Liver (tissue), 9 donors: ENCODE results near the gene CCDC81. TPM values are rescaled to one million over a fixed set of nuclear protein-coding genes. Genes with fewer than 3 reads are reported as not detected.
"Not testable (repeated sequence)": the region's sequence is repeated elsewhere in the genome, so short reads cannot be mapped to it uniquely, and the experiment has no call there.

ENCODE experiments used
- DNase-seq: peaks from one replicate; pipeline ENCODE4 v3.0.0-alpha.2; 2017; ENCODE audit warnings: low spot score
- H3K27ac ChIP-seq, 2 donors: one replicate each; pipeline ENCODE4 v1.7.0; 2013; ENCODE audit warnings: inconsistent platforms in 2 of 2, low read length in 2 of 2, control low read depth in 1 of 2, low read depth in 1 of 2, mild to moderate bottlenecking in 1 of 2
- H3K27me3 ChIP-seq, 4 donors: one replicate each; pipeline versions ENCODE4 v1.6.1 to v1.7.0; 2013; ENCODE audit warnings: low read length in 3 of 4, inconsistent platforms in 1 of 4, mild to moderate bottlenecking in 1 of 4, moderate library complexity in 1 of 4; ENCODE audit not compliant: control insufficient read depth in 4 of 4, insufficient read depth in 4 of 4
- H3K36me3 ChIP-seq, 4 donors: one replicate each; pipeline versions ENCODE4 v1.6.1 to v1.7.0; 2013; ENCODE audit warnings: low read length in 3 of 4, mild to moderate bottlenecking in 3 of 4, low read depth in 1 of 4, moderate library complexity in 1 of 4; ENCODE audit not compliant: control insufficient read depth in 4 of 4, insufficient read depth in 3 of 4
- H3K4me1 ChIP-seq, 4 donors: one replicate each; pipeline versions ENCODE4 v1.6.1 to v1.7.0; 2013; ENCODE audit warnings: low read length in 3 of 4, mild to moderate bottlenecking in 3 of 4, moderate library complexity in 1 of 4; ENCODE audit not compliant: control insufficient read depth in 4 of 4, insufficient read depth in 4 of 4
- H3K4me3 ChIP-seq, 3 donors: one replicate each; pipeline versions ENCODE4 v1.6.1 to v1.7.0; 2013; ENCODE audit warnings: low read length in 3 of 3, control low read depth in 1 of 3, low read depth in 1 of 3, mild to moderate bottlenecking in 1 of 3
- H3K9ac ChIP-seq, 2 donors: one replicate each; pipeline ENCODE4 v1.7.0; 2013; ENCODE audit warnings: low read length in 2 of 2, mild to moderate bottlenecking in 2 of 2, moderate library complexity in 2 of 2, control low read depth in 1 of 2, low read depth in 1 of 2
- H3K9me3 ChIP-seq, 4 donors: one replicate each; pipeline versions ENCODE4 v1.6.1 to v1.7.0; 2013; ENCODE audit warnings: low read length in 3 of 4; ENCODE audit not compliant: control insufficient read depth in 4 of 4
- EGR1 ChIP-seq, 2 donors: IDR thresholded peaks; 2 replicates each; pipeline ENCODE4 v1.6.1; 2016 to 2018; ENCODE audit warnings: antibody characterized with exemption in 2 of 2, low read depth in 2 of 2
- FOXA1 ChIP-seq: IDR thresholded peaks from 2 replicates; pipeline ENCODE4 v1.6.1; 2016; ENCODE audit warnings: antibody characterized with exemption
- HNF4A ChIP-seq, 2 donors: conservative IDR thresholded peaks; 2 replicates each; pipeline ENCODE4 v1.6.1; 2016; ENCODE audit warnings: antibody characterized with exemption in 2 of 2, mild to moderate bottlenecking in 2 of 2
- HNF4G ChIP-seq: IDR thresholded peaks from 2 replicates; pipeline ENCODE4 v1.6.1; 2016; ENCODE audit warnings: antibody characterized with exemption
- JUND ChIP-seq, 2 donors: IDR thresholded peaks; 2 replicates each; pipeline ENCODE4 v1.6.1; 2016; ENCODE audit warnings: antibody characterized with exemption in 2 of 2
- NR2F2 ChIP-seq: IDR thresholded peaks from 2 replicates; pipeline ENCODE4 v1.6.1; 2016; ENCODE audit warnings: antibody characterized with exemption
- RAD21 ChIP-seq, 2 donors: IDR thresholded peaks; 2 replicates each; pipeline ENCODE4 v1.6.1; 2016; ENCODE audit warnings: antibody characterized with exemption in 2 of 2, mild to moderate bottlenecking in 2 of 2
- SP1 ChIP-seq: IDR thresholded peaks from 2 replicates; pipeline ENCODE4 v1.6.1; 2018; ENCODE audit warnings: antibody characterized with exemption, mild to moderate bottlenecking
- TAF1 ChIP-seq: conservative IDR thresholded peaks from 2 replicates; pipeline ENCODE4 v1.6.1; 2016; ENCODE audit warnings: antibody characterized with exemption, mild to moderate bottlenecking
- YY1 ChIP-seq: IDR thresholded peaks from 2 replicates; pipeline ENCODE4 v1.6.1; 2016; ENCODE audit warnings: antibody characterized with exemption, mild to moderate bottlenecking
- WGBS: extraction: QIAGEN DNeasy Blood & Tissue Kit; methylation state at CpG from one replicate; pipeline ENCODE4 v1.1.7; 2013; 5-methylcytosine and 5-hydroxymethylcytosine counted together
- polyA plus RNA-seq, 2 donors: library from polyadenylated mRNA; stranded (reverse) in 1 of 2; unstranded in 1 of 2; fragments of 200-250 nt in 1 of 2; fragments of >200 nt in 1 of 2; fragmentation: Nextera tagmentation in 1 of 2; extraction: Ambion mirVana in 1 of 2; gene quantifications; one replicate each; pipeline versions ENCODE4 v1.2.1 to v1.2.3, GENCODE V29; 2013 to 2015
- total RNA-seq, 2 donors: library from RNA; depleted of rRNA; stranded (reverse); fragments of >200 nt; gene quantifications; one replicate each; pipeline ENCODE4 v1.2.3, GENCODE V29; 2014
- TF ChIP-seq, protein P1 (sequence below): fragments of 150-350 bp; IDR thresholded peaks from 2 replicates; pipeline ENCODE4 v1.5.1; 2017; ENCODE audit warnings: improper control_type of control experiment, low read depth, low read length; ENCODE audit not compliant: missing input control
- TF ChIP-seq, protein P2 (sequence below): IDR thresholded peaks from 2 replicates; pipeline ENCODE4 v1.6.1; 2016; ENCODE audit warnings: antibody characterized with exemption, mild to moderate bottlenecking
- TF ChIP-seq, protein P3 (sequence below): IDR thresholded peaks from 2 replicates; pipeline ENCODE4 v1.6.1; 2016; ENCODE audit warnings: antibody characterized with exemption
- TF ChIP-seq, protein P4 (sequence below): IDR thresholded peaks from 2 replicates; pipeline ENCODE4 v1.6.1; 2016; ENCODE audit warnings: antibody characterized with exemption
- donor health status: healthy.
- donor health status: healthy.
- donor health status: healthy.
- donor health status: healthy.
- donor health status: healthy.

The CCDC81 gene
- total and polyA plus RNA-seq, 4 donors: 0.32 to 1.1 (median 0.67) TPM; not detected in 1

DNA sequence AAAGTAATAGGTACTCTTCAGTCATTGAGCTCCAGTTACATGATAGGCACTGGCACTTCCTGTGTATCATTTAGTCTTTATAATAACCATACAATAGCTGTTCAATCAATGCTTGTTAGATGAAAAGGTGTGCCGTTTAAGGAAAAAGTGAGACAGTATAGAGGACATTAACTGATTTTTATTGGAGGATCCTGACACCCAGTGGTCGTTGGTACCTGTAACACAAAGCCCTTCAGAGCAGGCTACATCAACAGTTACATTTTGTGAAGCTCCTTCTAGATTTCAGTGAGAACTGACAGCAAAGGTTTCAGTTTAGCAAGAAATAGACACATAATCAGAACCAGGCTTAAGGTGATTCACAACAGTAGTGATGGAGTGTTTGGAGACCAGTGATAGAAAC, 44.2 kb downstream of the CCDC81 start:
- no peaks in the 10 kb centered on the region for H3K9me3 ChIP-seq
- no peak for DNase-seq
- H3K27me3 ChIP-seq: no peaks in the 10 kb centered on the region
- no peak for TF ChIP-seq TAF1
- TF ChIP-seq, protein P1, sequence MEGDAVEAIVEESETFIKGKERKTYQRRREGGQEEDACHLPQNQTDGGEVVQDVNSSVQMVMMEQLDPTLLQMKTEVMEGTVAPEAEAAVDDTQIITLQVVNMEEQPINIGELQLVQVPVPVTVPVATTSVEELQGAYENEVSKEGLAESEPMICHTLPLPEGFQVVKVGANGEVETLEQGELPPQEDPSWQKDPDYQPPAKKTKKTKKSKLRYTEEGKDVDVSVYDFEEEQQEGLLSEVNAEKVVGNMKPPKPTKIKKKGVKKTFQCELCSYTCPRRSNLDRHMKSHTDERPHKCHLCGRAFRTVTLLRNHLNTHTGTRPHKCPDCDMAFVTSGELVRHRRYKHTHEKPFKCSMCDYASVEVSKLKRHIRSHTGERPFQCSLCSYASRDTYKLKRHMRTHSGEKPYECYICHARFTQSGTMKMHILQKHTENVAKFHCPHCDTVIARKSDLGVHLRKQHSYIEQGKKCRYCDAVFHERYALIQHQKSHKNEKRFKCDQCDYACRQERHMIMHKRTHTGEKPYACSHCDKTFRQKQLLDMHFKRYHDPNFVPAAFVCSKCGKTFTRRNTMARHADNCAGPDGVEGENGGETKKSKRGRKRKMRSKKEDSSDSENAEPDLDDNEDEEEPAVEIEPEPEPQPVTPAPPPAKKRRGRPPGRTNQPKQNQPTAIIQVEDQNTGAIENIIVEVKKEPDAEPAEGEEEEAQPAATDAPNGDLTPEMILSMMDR: no peak
- 35% methylated on average over 2 of the region's 2 CpGs for WGBS
- H3K36me3 ChIP-seq: no peaks in the 10 kb centered on the region
- no peak overlapping the region for H3K27ac ChIP-seq
- H3K4me1 ChIP-seq: no peaks in the 10 kb centered on the region
- no peak overlapping the region for H3K9ac ChIP-seq
- H3K4me3 ChIP-seq: no peak overlapping the region

DNA sequence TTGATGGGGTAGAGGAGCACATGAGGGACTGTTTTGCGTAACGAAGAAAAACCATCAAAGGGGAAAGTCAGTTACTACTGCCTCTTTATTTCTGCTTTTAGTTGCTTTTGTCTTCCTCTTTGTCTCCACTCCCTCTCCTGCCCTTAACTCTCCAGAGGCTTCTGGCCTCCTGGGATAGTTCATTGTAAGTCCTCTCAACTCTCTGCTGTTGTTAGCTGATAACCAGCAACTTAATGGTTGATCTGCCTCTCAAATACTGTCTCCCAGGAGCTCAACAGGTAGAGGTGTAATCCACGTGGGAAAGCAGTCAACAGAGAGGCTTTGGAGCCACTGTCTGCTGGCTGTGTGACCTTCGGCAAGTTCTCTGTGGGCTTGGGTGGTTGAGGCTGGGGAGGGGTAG, 47.3 kb downstream of the CCDC81 start:
- Histone ChIP-seq H3K9me3 (no peaks in the 10 kb centered on the region), H3K27me3 (no peaks in the 10 kb centered on the region), H3K9ac (no peak overlapping the region), H3K4me3 (no peak overlapping the region), H3K4me1 (no peaks in the 10 kb centered on the region), H3K36me3 (no peaks in the 10 kb centered on the region), H3K27ac (no peak overlapping the region)
- TF ChIP-seq, protein P2, sequence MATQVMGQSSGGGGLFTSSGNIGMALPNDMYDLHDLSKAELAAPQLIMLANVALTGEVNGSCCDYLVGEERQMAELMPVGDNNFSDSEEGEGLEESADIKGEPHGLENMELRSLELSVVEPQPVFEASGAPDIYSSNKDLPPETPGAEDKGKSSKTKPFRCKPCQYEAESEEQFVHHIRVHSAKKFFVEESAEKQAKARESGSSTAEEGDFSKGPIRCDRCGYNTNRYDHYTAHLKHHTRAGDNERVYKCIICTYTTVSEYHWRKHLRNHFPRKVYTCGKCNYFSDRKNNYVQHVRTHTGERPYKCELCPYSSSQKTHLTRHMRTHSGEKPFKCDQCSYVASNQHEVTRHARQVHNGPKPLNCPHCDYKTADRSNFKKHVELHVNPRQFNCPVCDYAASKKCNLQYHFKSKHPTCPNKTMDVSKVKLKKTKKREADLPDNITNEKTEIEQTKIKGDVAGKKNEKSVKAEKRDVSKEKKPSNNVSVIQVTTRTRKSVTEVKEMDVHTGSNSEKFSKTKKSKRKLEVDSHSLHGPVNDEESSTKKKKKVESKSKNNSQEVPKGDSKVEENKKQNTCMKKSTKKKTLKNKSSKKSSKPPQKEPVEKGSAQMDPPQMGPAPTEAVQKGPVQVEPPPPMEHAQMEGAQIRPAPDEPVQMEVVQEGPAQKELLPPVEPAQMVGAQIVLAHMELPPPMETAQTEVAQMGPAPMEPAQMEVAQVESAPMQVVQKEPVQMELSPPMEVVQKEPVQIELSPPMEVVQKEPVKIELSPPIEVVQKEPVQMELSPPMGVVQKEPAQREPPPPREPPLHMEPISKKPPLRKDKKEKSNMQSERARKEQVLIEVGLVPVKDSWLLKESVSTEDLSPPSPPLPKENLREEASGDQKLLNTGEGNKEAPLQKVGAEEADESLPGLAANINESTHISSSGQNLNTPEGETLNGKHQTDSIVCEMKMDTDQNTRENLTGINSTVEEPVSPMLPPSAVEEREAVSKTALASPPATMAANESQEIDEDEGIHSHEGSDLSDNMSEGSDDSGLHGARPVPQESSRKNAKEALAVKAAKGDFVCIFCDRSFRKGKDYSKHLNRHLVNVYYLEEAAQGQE: no peak
- TF ChIP-seq TAF1: no peak
- TF ChIP-seq HNF4G: no peak
- no peak for TF ChIP-seq EGR1 (IDR thresholded peaks at IDR 0.05; ENCODE audit: low read depth in 2 of 2)
- TF ChIP-seq FOXA1: no peak
- no peak for TF ChIP-seq YY1
- no peak for DNase-seq
- 82% methylated on average over 4 of the region's 4 CpGs for WGBS

DNA sequence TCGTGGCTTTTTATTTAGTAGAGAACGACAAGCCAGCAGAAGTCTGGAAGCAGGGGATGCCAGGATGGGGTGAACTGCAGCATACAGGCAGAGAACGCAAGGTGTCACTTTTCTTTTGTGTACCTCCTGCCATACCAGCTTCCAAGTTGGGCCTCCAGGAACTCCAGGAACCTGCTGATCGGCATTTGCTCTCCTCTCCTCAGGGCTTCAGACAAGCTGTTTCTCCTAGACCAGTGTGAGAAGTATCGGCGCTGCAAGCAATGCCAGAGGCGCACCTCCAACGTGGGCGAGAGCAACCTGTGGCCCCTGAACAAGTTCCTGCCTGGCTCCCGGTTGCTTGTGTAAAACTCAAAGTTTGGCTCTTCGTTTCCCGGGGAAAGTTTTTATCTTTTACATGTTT, 47.7 kb downstream of the CCDC81 start:
- H3K27ac ChIP-seq: no peak overlapping the region
- no peak overlapping the region for H3K4me3 ChIP-seq
- no peaks in the 10 kb centered on the region for H3K36me3 ChIP-seq
- no peaks in the 10 kb centered on the region for H3K4me1 ChIP-seq
- 79% methylated on average over 12 of the region's 12 CpGs for WGBS
- TF ChIP-seq JUND (IDR thresholded peaks at IDR 0.05): no peak
- TF ChIP-seq HNF4A (conservative IDR thresholded peaks at IDR 0.05): no peak
- TF ChIP-seq YY1: no peak
- no peak for TF ChIP-seq NR2F2
- TF ChIP-seq, protein P3, sequence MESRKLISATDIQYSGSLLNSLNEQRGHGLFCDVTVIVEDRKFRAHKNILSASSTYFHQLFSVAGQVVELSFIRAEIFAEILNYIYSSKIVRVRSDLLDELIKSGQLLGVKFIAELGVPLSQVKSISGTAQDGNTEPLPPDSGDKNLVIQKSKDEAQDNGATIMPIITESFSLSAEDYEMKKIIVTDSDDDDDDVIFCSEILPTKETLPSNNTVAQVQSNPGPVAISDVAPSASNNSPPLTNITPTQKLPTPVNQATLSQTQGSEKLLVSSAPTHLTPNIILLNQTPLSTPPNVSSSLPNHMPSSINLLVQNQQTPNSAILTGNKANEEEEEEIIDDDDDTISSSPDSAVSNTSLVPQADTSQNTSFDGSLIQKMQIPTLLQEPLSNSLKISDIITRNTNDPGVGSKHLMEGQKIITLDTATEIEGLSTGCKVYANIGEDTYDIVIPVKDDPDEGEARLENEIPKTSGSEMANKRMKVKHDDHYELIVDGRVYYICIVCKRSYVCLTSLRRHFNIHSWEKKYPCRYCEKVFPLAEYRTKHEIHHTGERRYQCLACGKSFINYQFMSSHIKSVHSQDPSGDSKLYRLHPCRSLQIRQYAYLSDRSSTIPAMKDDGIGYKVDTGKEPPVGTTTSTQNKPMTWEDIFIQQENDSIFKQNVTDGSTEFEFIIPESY: no peak
- no peak for TF ChIP-seq RAD21 (IDR thresholded peaks at IDR 0.05)
- TF ChIP-seq, protein P4, sequence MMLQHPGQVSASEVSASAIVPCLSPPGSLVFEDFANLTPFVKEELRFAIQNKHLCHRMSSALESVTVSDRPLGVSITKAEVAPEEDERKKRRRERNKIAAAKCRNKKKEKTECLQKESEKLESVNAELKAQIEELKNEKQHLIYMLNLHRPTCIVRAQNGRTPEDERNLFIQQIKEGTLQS: no peak
- TF ChIP-seq SP1: no peak
- no peak for TF ChIP-seq TAF1
- H3K27me3 ChIP-seq: no peaks in the 10 kb centered on the region
- no peak overlapping the region for H3K9ac ChIP-seq
- DNase-seq: no peak
- no peaks in the 10 kb centered on the region for H3K9me3 ChIP-seq

DNA sequence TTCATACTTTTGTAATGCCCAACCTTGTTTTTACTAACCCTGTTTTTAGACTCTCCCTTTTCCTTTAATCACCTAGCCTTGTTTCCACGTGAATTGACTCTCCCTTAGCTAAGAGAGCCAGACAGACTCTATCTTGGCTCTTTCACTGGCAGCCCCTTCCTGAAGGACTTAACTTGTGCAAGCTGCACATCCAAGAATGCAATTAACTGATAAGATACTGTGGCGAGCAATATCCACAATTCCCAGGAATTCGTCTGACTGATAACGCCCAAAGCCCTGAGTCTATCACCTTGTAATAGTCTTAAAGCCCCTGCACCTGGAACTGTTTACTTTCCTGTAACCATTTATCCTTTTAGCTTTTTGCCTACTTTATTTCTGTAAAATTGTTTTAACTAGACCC, 48.8 kb downstream of the CCDC81 start:
- WGBS: 70% methylated on average over 4 of the region's 4 CpGs
- not testable (repeated sequence) for H3K4me3 ChIP-seq, H3K9ac ChIP-seq, H3K4me1 ChIP-seq, H3K27me3 ChIP-seq, DNase-seq, H3K27ac ChIP-seq, H3K9me3 ChIP-seq, H3K36me3 ChIP-seq
